NCI-H2107 (cell line): ENCODE results near the gene CTNND2.

Source experiments
- DNase-seq: peaks from one replicate; lab custom pipeline; 2025; lab: John Stamatoyannopoulos, UW

Gene CTNND2

DNA sequence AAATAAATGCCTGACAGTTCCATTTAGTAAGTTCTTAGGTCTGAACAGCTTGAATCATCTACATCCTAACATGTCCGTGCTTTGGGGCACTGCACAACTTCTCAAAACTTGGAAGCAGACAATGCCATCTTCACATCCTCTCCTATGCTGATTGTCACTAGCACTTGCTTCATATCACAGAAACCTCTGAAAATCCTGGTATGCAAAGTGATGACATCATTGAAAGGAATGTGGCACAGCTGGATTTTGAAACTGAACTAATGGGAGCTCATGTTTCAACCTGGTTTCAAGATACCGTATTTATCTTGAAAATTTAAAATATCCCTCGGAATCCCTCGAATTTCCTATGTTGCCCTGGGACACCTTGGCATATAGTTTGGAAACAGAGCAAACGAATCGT lies 653.0 kb downstream of the CTNND2 start:
- DNase-seq, result no peak

- no peak for DNase-seq
These were observed 655.3 kb downstream of the CTNND2 start for GRCh38 chr5:11248966-11249365.

GRCh38 chr5:11247224-11247623 lies 657.0 kb downstream of the CTNND2 start:
- DNase-seq, result no peak

GRCh38 chr5:11240293-11241190 lies 663.7 kb downstream of the CTNND2 start:
- DNase-seq, result no peak

GRCh38 chr5:11239261-11240015 lies 664.8 kb downstream of the CTNND2 start:
- no peak for DNase-seq

DNA sequence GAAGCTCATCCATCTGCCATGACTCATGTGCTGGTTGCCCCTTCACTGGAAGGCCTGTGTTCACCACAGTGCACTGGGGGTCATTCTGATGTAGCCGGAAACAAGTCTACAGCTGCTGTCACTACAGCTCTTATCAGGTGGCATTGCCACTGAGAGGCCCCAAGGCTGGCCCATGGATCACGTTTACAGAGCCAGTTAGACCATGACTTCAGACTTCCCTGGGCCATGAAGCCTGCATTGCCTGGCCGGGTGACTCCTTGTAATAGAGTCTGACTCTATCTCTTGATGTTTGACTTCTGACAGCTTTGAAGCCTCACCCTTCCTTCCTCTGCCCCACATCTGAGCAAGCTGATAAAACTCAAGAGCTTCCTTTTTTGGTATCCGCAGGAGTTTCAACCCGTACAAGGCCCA lies 669.7 kb downstream of the CTNND2 start:
- DNase-seq, result no peak

DNA sequence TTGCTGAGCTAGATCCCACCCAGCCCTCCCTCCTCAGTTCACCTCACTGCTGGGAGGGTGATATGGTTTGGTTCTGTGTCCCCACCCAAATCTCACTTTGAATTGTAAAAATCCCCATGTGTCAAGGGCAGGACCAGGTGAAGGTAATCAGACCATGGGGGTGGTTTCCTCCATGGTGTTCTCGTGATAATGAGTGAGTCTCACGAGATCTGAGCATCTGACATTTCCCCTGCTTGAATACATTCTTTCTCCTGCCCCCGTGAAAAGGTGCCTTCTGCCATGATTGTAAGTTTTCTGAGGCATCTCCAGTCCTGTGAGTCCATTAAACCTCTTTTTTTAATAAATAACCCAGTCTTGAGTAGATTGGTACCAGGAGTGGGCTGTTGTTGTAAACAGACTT lies 673.4 kb downstream of the CTNND2 start:
- DNase-seq, result no peak

- no peak for DNase-seq
These were observed 677.2 kb downstream of the CTNND2 start for GRCh38 chr5:11227064-11227463.

DNA sequence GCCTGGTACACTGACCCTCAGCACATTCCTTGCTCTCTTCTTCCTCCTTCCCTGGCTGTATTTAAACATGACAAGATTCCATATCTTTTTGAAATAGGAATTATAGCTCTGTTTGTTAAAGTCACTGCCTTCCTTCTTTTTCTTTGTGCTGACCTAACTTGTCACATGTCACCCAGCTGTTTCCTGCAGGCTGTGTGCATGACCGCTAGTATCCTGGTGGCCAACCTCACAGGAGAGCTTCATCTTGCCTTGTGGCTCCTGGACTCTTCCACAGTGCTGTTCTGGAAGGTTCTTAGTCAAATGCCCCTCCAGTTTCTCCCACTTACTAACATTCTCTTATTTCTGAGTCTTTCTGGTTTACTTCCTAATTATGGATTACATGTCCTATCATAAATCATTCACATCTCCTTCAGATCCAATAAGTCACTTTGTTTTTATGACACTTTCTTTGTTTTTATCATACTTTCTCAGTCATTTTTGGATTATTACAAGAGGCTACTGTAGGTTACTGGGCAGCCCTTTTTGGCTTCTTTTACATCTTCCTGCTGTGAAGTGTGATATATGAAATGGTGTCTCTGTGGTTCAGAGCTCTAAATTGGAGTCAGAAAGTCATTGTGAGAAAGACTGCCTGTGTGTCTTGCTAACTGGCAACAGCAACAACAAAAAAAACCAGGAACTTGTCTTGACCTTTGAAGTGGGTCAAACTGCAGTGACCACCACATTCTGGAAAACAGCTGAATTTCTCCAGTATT lies 679.6 kb downstream of the CTNND2 start:
- no peak for DNase-seq

DNA sequence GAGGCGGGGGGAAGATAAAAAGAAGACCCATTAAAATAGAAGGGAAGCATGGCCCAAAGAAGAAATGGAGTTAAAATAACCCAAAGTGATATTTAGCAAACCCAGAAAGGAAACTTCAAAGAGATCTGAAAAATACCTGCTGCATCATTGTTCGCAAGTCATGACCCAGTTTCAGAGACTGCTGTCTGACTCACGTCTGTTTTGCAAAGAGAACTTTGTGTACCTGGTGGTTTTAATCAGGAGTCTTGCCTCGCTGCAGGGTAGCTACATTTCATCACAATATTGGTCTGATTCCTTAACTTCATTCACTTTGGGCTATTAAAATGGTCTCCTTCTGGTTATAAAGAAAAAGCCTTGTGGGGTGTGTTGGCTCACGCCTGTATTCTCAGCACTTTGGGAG lies 682.1 kb downstream of the CTNND2 start:
- no peak for DNase-seq

DNA sequence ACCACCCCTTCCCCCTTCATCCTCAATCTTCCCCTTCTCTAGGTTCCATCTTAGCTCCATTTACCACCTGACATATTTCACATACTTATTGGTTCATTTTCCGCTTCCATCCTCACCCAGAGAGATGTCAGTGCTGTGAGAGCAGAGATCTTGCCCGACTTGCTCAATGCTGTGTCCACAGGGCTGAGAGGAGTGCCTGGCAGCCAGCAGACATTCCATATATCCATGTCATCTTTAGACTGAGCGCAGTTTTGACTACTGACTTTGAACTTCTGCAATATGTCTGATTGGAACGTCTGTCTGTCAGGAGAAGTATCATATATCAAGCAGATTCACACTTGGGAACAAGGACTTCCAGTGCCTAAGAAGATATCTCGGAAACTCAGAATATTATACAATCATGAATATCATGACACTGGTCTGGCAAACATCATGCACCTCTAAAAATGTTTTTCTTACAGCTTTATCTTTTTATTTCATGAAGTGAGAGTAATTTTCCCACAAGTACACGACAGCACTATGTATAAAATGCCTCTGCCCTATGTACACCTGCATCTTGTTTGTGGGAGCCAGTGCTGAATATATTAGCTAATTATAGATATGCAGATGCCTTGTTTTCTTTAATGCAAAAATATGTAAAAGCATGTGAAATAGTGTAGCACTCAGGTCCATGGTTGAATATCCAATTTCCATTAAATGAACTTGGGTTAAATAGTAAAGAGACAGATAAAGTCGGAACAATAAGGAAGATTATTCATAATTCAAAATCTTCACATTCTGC lies 689.2 kb downstream of the CTNND2 start:
- DNase-seq, result no peak

DNA sequence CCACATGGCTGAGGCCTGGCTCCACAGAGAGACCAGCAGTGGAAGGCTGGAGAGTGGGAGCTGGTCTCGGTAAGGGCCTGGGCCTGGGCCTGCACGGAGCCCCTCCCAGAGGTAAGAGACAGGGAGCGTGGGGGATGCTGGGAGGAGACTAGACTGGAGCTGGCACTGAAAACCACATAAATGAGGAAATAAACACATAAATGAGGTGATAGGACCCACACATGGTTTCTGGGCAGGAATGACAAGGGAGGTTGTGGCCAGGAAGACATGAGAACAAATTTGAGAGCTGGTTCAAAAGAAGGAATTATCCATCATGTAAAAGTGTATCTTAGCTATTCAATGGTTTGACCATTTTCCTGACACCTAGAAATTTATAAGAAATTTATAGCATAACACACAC lies 691.5 kb downstream of the CTNND2 start:
- DNase-seq, result no peak

DNA sequence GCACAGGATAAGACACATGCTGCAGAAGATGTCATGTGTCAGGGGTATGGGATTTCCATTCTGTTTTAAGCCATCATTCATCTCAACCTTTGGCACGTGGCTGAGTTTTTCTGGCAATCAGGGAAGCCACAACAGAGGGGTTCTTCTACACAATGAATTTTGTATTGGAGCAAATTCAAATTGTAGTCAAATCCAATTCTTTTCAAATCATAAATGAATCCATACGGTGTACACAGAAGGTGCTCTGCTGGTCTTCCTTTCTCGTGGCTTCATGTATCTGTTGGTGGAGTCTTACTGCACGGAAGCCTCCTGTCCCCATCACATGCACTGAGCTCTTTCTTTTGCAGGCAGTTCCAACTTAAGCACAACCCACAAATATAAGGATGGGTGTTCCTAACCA lies 706.5 kb downstream of the CTNND2 start:
- no peak for DNase-seq

- DNase-seq, result no peak
These were observed 712.6 kb downstream of the CTNND2 start for GRCh38 chr5:11191673-11192072.

DNA sequence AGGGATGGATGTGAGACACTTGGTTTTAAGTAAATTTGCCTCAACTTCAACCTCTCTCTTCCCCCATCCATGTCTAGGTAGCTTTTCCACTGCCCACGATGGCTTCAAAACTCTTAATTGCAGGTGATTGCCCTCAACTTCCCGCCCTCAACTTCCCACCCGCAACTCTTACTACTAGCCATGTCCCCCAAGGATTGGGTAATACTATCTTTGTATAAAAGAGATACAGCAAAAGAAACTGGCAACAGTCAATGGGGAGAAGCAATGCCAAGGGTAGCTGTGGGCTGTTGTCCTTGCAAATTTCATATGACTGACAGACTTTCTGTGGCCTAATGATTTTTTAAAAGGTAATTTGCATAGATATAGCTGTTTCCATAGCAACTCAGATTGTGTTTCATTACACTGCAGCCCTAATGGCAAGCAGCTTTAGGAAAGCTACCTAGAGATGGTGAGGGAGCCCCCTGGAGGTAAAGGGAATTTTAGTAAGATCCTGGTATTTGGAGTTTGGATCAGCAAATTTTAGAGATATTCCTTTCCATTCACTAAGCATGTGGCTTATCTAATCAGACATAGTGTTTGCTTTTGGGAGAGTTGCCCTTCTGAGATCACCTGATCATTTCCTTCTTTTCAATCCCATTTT lies 721.7 kb downstream of the CTNND2 start:
- DNase-seq, result no peak

GRCh38 chr5:11181940-11182339 lies 722.3 kb downstream of the CTNND2 start:
- DNase-seq, result no peak

GRCh38 chr5:11180890-11181289 lies 723.4 kb downstream of the CTNND2 start:
- no peak for DNase-seq

GRCh38 chr5:11177999-11178711 lies 726.1 kb downstream of the CTNND2 start:
- no peak for DNase-seq

DNA sequence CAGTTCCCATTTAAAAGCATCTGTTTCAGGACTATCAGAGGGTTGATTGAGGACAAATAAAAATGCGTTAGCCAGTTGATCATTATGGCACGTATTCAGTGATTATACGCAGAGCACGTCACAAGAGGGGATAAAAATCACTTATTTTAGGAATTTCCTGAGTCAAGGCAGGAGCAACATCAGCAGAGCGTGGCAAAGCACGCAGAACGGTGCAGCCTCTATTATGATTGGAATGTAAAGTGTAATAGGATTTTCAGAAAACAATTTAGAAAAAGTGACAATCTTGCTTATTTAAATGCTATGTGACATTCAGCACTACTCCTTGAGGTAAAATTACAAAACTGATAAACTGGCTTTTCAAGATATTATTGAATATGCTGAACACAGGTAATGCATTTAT lies 729.7 kb downstream of the CTNND2 start:
- no peak for DNase-seq

DNA sequence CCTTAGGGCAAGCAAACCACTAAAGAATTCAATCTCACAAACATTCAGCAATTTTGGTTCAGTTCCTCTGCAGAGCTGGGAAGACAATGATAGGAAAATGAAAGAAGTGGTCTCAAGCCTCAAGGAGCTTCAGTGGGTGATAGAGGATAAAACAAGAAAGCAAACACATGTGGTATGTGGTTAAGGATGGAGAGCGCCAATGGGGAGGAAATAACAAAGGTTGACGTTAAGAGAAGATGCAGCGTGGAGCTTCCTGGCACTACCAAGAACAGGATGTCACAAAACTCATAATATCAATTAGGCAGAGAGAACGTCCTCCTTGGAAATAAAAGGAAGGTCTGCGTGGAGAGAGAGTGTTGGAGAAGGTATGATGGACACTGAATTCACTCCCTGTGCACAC lies 731.8 kb downstream of the CTNND2 start:
- no peak for DNase-seq

GRCh38 chr5:11171236-11171635 lies 733.0 kb downstream of the CTNND2 start:
- no peak for DNase-seq
